ENCODE results near the gene KCNQ1OT1.

GRCh38 chr11:2609345-2609744 is 90.4 kb downstream of the KCNQ1OT1 start:
- TF ChIP-seq, protein P1, sequence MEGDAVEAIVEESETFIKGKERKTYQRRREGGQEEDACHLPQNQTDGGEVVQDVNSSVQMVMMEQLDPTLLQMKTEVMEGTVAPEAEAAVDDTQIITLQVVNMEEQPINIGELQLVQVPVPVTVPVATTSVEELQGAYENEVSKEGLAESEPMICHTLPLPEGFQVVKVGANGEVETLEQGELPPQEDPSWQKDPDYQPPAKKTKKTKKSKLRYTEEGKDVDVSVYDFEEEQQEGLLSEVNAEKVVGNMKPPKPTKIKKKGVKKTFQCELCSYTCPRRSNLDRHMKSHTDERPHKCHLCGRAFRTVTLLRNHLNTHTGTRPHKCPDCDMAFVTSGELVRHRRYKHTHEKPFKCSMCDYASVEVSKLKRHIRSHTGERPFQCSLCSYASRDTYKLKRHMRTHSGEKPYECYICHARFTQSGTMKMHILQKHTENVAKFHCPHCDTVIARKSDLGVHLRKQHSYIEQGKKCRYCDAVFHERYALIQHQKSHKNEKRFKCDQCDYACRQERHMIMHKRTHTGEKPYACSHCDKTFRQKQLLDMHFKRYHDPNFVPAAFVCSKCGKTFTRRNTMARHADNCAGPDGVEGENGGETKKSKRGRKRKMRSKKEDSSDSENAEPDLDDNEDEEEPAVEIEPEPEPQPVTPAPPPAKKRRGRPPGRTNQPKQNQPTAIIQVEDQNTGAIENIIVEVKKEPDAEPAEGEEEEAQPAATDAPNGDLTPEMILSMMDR (IDR thresholded peaks at IDR 0.05): no peak
- no peak for TF ChIP-seq EZH2phosphoT487 (IDR thresholded peaks at IDR 0.05)
